Stimulated activated CD4-positive, alpha-beta T cell treated with anti-CD3 and anti-CD28 coated beads, Interleukin-1b, Interleukin-23, amount 100 ng/mL, for 24 hours (primary cell): ENCODE data around the gene ABCC2.

ENCODE experiments used
- DNase-seq, 4 experiments: peaks; one replicate each; pipeline ENCODE4 v3.0.0-alpha.2; 2020; ENCODE audit warnings: low read depth in 4 of 4, low spot score in 1 of 4

The ABCC2 gene

DNA sequence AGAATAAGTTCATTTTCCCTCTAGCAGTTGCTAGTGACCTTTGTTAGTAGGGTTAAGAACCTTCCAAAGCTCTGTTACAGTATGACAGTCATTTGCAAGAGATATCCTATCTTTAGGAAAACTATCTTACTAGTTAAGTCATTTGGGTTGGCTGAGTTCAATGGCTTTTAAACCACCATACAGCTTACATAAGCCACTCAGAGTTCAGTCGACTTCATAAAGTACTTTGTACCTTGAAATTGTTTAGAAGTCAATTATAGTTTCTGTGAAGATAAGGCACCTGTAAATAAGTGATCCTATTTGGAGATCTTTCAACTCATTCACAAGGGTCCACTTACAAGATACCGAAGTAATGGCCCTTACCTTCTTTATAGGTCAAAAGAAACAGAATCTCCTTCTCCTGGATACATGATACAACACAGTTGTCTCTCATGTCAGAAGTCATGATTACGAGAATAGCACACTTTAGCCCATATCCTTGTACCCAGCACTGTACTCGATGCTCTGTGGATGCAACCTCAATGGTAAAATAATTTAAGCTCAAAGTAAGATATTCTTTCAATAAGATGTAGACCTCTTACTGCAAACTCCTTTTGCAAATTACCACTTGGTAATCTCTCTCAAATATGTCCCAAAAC, 11.9 kb upstream of the ABCC2 start:
- no peak for DNase-seq

DNA sequence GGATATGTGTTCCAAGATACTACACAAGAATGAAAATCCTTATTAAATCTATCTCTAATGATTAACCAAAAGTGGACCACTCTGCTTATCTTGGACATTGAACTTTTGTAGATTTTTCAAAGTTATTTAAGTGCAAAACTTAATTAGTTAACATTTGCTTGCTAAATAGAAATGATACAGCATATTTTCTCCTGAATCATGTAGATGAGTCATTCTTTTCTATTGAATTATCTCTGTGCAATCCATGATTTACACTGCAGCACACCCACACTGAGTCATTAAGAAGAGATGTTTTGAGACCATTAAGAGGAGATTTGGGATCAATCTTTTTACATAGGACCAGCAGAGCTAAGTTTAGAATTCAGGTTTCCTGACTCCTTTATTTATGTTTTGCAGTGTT, 6.6 kb upstream of the ABCC2 start:
- DNase-seq: no peak

DNA sequence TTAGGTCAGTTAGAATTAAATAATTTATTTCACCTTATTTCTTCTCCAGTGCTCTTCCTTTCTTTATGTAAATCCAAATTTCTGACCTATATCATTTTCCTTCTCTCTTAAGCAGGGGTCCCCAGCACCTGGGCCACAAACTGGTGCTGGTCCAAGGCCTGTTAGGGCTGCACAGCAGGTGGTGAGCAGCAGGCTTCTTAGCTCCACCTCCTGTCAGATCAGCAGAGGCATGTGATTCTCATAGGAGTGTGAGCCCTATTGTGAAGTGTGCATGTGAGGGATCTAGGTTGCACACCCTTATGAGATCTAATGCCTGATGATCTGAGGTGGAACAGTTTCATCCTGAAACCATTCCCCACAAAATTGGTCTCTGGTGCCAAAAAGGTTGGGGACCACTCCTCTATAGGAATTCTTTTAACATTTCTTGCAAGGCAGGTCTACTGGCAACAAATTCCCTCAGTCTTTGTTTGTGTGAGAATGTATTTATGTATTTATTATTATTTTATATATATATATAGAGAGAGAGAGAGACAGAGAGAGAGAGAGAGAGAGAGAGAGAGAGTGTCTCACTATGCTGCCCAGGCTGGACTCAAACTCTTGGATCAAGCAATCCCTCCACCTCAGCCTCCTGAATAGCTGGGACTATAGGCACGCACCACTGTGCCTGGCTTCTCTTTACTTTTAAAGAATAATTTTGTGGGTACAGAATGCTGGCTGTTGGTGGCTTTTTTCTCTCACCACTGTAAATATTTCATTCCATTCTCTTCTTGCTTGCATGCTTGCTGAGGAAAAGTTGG, 4.3 kb upstream of the ABCC2 start:
- no peak for DNase-seq

- no peak for DNase-seq
These were observed 3.1 kb upstream of the ABCC2 start for GRCh38 chr10:99779335-99779734.

DNA sequence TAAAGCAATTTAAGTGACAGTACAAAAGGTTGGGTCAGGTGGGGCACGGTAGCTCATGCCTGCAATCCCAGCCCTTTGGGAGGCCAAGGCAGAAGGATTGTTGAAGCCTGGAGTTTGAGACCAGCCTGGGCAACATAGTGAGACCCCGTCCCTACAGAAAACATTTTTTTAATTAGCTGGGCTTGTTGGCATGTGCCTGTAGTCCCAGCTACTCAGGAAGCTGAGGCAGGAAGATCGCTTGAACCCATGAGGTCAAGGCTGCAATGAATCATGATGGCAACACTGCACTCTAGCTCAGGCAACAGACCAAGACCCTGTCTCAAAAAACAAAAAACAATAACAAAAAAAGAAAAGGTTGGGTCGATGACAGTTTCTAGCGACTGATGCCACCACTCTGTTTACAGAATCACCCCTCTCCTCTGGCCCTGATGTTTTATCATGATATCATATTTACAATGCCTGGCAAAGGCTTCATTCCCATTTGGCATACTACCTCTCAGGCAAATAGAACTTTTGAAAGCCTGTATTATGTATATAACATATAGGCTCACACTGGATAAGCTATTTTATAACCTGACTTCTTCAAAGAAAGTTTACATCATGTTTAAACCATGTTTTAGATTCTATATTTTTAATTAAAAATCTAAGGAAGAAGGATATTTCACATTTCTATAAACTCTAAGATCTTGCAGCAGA, 558 bp upstream of the ABCC2 start:
- DNase-seq: no peak

DNA sequence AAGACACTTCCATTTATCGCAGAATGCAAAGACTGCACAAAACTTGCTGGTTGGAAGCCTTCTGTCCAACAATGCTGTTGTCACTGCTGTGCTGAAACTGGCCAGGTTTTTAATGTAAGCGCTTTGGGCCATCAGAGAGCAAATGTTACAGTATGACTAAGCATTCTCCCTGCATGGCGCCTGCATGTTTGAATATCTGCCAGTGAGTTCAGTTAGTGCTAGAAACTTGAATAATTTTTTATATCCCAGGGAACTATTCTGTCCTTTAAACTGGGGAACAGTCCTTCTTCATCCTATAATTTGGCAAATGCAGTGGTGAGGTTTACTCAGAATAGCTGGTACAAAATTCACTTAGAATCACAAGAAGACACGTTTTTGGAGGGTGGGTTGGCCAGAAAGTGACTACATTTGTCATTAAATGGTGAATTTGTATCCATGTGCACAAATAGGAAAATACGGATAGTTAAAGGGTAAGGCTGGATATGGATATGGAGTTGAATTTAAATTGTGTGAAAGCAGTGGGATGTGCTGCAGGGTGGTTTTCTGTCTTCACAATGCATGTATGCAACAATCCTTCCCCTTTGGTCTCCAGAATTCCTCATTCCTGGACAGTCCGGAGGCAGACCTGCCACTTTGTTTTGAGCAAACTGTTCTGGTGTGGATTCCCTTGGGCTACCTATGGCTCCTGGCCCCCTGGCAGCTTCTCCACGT, 1.7 kb downstream of the ABCC2 start:
- DNase-seq: no peak

DNA sequence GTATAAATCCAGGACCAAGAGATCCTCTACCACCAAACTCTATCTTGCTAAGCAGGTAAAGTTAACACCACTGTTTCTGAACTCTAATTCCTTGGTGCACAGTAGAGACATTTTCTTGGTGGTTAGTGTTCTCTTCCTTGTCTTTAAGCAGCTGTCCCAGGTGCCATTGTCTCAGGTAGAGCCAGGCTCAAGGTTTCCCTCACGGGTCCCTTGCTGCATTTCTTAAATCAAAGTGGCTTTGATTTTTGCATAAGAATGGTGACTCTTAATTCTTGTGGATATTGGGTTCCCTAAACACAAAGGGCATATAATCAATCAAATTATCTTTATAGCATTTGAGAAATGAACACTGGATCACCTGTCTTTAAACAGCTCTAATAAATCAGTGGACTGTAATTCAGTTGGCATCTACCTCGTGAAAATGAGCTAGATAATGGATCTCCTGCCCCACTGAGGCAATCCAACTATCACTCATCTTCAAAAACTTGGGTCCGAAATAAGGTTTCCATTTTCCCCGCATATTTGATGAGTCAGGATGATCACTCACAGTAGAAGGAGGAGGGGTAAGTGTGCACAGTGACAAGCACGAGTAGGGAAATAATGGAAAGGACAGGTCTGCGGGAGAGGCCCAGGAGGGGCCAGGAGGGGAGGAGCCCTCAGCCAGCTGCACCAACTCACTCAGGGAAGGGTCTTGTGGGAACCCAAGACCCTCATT, 2.4 kb downstream of the ABCC2 start:
- DNase-seq: no peak

GRCh38 chr10:99785646-99786045, 3.2 kb downstream of the ABCC2 start:
- DNase-seq: no peak

DNA sequence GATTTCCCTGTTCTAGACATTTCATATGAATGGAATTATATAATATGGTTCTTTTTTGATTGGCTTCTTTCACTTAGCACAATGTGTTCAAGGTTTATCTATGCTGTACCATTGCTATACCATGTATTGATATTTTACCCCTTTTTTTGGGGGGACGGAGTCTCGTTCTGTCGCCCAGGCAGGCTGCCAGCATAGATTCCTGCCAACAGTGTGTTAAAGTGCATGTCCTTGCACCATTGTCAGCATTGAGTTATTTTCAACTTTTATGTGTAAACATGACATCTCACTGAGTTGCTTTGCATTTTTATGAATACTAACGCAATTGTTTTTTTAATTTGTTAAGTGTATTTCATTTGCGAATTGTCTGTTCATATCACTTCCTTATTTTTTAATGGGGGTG, 4.9 kb downstream of the ABCC2 start:
- no peak for DNase-seq

DNA sequence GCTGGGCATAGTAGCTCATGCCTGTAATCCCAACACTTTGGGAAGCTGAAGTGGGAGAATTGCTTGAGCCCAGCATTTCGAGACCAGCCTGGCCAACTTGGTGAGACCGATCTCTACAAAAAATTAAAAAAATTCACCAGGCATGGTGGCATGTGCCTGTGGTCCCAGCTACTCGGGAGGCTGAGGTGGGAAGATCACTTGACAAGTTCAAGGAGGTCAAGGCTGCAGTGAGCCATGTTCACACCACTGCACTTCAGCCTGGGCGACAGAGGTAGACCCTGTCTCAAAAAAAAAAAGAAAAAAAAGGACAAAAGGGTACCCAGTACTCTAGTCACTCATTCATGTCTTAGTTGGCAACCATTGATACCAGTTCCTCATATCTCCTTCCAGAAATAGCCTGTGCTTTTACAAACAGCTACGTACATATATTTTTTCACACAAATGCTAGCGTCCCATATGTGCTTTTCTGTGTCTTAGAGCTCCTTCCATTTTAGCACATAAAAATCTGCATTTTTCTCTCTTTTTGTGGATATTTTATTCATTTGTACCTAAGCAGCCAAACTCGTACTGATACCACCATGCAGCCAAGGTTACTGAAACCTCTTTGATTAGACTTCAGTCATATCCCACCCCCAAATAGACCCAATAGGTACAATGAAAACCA, 5.5 kb downstream of the ABCC2 start:
- no peak for DNase-seq

- DNase-seq: no peak
These were observed 6.3 kb downstream of the ABCC2 start for GRCh38 chr10:99788598-99789256.

DNA sequence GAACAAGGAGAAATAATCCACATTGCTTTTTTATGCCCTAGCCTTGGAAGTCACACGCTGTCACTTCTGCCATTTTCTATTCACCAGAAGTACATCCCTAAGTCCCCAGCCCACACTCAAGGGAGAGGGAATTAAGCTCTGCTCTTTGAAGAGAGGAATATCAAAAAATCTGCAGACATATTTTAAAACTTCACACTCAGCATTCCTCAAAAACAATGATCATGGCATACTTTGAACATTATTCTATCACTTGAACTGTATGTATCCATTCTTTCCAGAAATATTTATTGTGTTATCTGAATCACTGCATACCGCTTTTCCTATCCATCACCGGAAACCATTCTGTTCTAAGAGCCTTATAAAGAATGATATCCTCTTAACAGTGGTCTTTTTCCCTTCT, 9.4 kb downstream of the ABCC2 start:
- no peak for DNase-seq

GRCh38 chr10:99793819-99794218, 11.4 kb downstream of the ABCC2 start:
- DNase-seq: no peak

- DNase-seq: no peak
These were observed 14.5 kb downstream of the ABCC2 start for GRCh38 chr10:99796928-99797327.

- DNase-seq: no peak
These were observed 15.6 kb downstream of the ABCC2 start for GRCh38 chr10:99798031-99798430.

- no peak for DNase-seq
These were observed 16.5 kb downstream of the ABCC2 start for GRCh38 chr10:99798920-99799319.

- no peak for DNase-seq
These were observed 17.2 kb downstream of the ABCC2 start for GRCh38 chr10:99799613-99800012.

GRCh38 chr10:99804471-99804870, 22.0 kb downstream of the ABCC2 start:
- DNase-seq: no peak

GRCh38 chr10:99805190-99805589, 22.8 kb downstream of the ABCC2 start:
- DNase-seq: no peak

- DNase-seq: no peak
These were observed 23.7 kb downstream of the ABCC2 start for GRCh38 chr10:99806091-99806490.
